WERI-Rb-1 (cell line): ENCODE results near the gene SELENOP.

ENCODE experiments used
- DNase-seq: peaks from one replicate; pipeline ENCODE4 v3.0.0-alpha.2; 2020
- H3K27ac ChIP-seq: fragments of 250-450 bp; sonication (Bioruptor Pico); 2 replicates; pipeline ENCODE4 v1.5.1; 2020; ENCODE audit warnings: mild to moderate bottlenecking, moderate library complexity
- H3K27me3 ChIP-seq: fragments of 250-450 bp; sonication (Bioruptor Pico); 2 replicates; pipeline ENCODE4 v1.5.1; 2021; ENCODE audit warnings: mild to moderate bottlenecking, low read depth, moderate library complexity; ENCODE audit not compliant: insufficient read depth, severe bottlenecking
- H3K36me3 ChIP-seq: fragments of 250-450 bp; sonication (Bioruptor Pico); 2 replicates; pipeline ENCODE4 v1.5.1; 2020; ENCODE audit warnings: mild to moderate bottlenecking, moderate library complexity
- H3K4me3 ChIP-seq: 2 replicates; pipeline ENCODE4 v1.5.1; 2011; ENCODE audit warnings: low read depth, mild to moderate bottlenecking, control low read depth, low read length
- H3K9me3 ChIP-seq: fragments of 250-450 bp; sonication (Bioruptor Pico); 2 replicates; pipeline ENCODE4 v1.5.1; 2021; ENCODE audit warnings: mild to moderate bottlenecking, moderate library complexity; ENCODE audit not compliant: severe bottlenecking
- CTCF ChIP-seq: IDR thresholded peaks from 2 replicates; pipeline ENCODE4 v1.5.1; 2011; ENCODE audit warnings: low read depth, mild to moderate bottlenecking, control low read depth, inconsistent platforms, low read length

Gene SELENOP

GRCh38 chr5:42768106-42768504 lies 43.6 kb downstream of the SELENOP start:
- Histone ChIP-seq H3K27ac (no peak overlapping the region), H3K27me3 (peaks cover 44% of the 10 kb centered on the region), H3K9me3 (no peaks in the 10 kb centered on the region), H3K36me3 (no peaks in the 10 kb centered on the region), H3K4me3 (no peak overlapping the region)
- no peak for DNase-seq
- TF ChIP-seq CTCF, result no peak

- Histone ChIP-seq H3K27me3 (peaks cover 46% of the 10 kb centered on the region), H3K27ac (no peak overlapping the region), H3K9me3 (no peaks in the 10 kb centered on the region), H3K36me3 (no peaks in the 10 kb centered on the region), H3K4me3 (no peak overlapping the region)
- no peak for DNase-seq
- 0 out of 2 replicates have a peak, but pooled peaks have one; percentile 19 for TF ChIP-seq CTCF
Observed at GRCh38 chr5:42767491-42768105, 44.1 kb downstream of the SELENOP start.

GRCh38 chr5:42761791-42762190 lies 49.9 kb downstream of the SELENOP start:
- H3K27me3 ChIP-seq, result peaks cover 67% of the 10 kb centered on the region
- TF ChIP-seq CTCF, result no peak
- H3K9me3 ChIP-seq, result no peaks in the 10 kb centered on the region
- no peak overlapping the region for H3K4me3 ChIP-seq
- H3K36me3 ChIP-seq, result no peaks in the 10 kb centered on the region
- H3K27ac ChIP-seq, result no peak overlapping the region
- no peak for DNase-seq

- no peak for TF ChIP-seq CTCF
- no peak overlapping the region for H3K27ac ChIP-seq
- H3K4me3 ChIP-seq, result no peak overlapping the region
- H3K36me3 ChIP-seq, result no peaks in the 10 kb centered on the region
- no peak for DNase-seq
- H3K9me3 ChIP-seq, result no peaks in the 10 kb centered on the region
- H3K27me3 ChIP-seq, result peaks cover 80% of the 10 kb centered on the region
Observed at GRCh38 chr5:42760426-42760825, 51.3 kb downstream of the SELENOP start.

- Histone ChIP-seq H3K36me3 (no peaks in the 10 kb centered on the region), H3K27ac (no peak overlapping the region), H3K9me3 (no peaks in the 10 kb centered on the region), H3K27me3 (peaks cover 74% of the 10 kb centered on the region), H3K4me3 (no peak overlapping the region)
- DNase-seq, result no peak
- TF ChIP-seq CTCF, result no peak
Observed at GRCh38 chr5:42759456-42759855, 52.2 kb downstream of the SELENOP start.
